ENCODE measurements around the gene CD300LF.

CD300LF gene

GRCh38 chr17:74712756-74713155 lies at the start of gene CD300LF:
CD300LF (minus strand) TSS chr17:74712923; CDS start chr17:74712866, 57 bp downstream.
- peak in 6 of 58 donors; percentile 5 to 28 (median 24) for DNase-seq

GRCh38 chr17:74761931-74762330 lies 49.2 kb upstream of the CD300LF start:
- no peak for DNase-seq

GRCh38 chr17:74761419-74761818 lies 48.7 kb upstream of the CD300LF start:
- DNase-seq: no peak

GRCh38 chr17:74760404-74761105 lies 47.8 kb upstream of the CD300LF start:
- peak in 25 of 58 donors; percentile 17 to 69 (median 45) for DNase-seq

GRCh38 chr17:74759941-74760340 lies 47.2 kb upstream of the CD300LF start:
- DNase-seq: no peak

GRCh38 chr17:74759243-74759801 lies 46.6 kb upstream of the CD300LF start:
- no peak for DNase-seq

GRCh38 chr17:74758848-74759168 lies 46.1 kb upstream of the CD300LF start:
- DNase-seq: peak in 7 of 58 donors; percentile 19 to 58 (median 35)

- peak in 5 of 58 donors; percentile 18 to 42 (median 29) for DNase-seq
Observed at GRCh38 chr17:74757931-74758847, 45.5 kb upstream of the CD300LF start.

GRCh38 chr17:74757502-74757901 lies 44.8 kb upstream of the CD300LF start:
- DNase-seq: peak in 34 of 58 donors; percentile 17 to 71 (median 37)

- DNase-seq: peak in 1 of 58 donors; percentile 22
Observed at GRCh38 chr17:74756891-74757290, 44.2 kb upstream of the CD300LF start.

- peak in 3 of 58 donors; percentile 24 to 33 (median 28) for DNase-seq
Observed at GRCh38 chr17:74755533-74755932, 42.8 kb upstream of the CD300LF start.

GRCh38 chr17:74754832-74755231 lies 42.1 kb upstream of the CD300LF start:
- DNase-seq: no peak

GRCh38 chr17:74752822-74753401 lies 40.2 kb upstream of the CD300LF start:
- DNase-seq: no peak

GRCh38 chr17:74752415-74752814 lies 39.7 kb upstream of the CD300LF start:
- DNase-seq: no peak

GRCh38 chr17:74750327-74751069 lies 37.8 kb upstream of the CD300LF start:
- peak in 36 of 58 donors; percentile 6 to 68 (median 42) for DNase-seq

- DNase-seq: peak in 1 of 58 donors; percentile 61
Observed at GRCh38 chr17:74750039-74750326, 37.3 kb upstream of the CD300LF start.

- DNase-seq: no peak
Observed at GRCh38 chr17:74749279-74750038, 36.7 kb upstream of the CD300LF start.

- peak in 54 of 58 donors; percentile 19 to 94 (median 87) for DNase-seq
Observed at GRCh38 chr17:74748529-74749278, 36.0 kb upstream of the CD300LF start, which contains the start of gene NHERF1. NHERF1 (plus strand) TSS chr17:74748628; CDS start chr17:74748847, 219 bp downstream.

GRCh38 chr17:74748279-74748528 lies 35.5 kb upstream of the CD300LF start:
- DNase-seq: peak in 4 of 58 donors; percentile 21 to 81 (median 78)

- no peak for DNase-seq
Observed at GRCh38 chr17:74746922-74747321, 34.2 kb upstream of the CD300LF start.

Data from anterior cingulate cortex (tissue), 58 donors.